ENCODE results near the gene GSAP.

DNA sequence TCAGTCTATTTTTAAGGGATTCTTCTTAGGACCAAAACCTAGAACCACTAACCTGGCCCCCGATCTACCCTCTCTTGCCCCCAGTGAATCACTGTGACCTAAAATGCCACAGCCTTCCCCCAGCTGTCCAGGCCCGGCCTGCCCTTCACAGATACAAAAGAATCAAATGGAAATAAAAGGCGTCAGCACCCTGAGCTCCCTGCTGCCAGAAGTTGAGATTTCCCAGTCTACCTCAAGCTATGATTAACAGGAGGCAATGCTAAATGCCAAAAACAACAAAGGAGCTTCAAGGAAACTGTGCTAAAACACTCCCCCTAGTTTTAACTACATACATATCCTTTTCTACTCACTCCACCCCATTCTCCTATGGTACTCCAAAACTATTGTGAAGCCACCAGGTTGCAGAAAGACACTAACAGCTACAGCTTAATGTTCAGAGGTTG, 67.8 kb downstream of the GSAP start:
- no peak for TF ChIP-seq POLR2A (IDR thresholded peaks at IDR 0.05)
- TF ChIP-seq, protein P1, sequence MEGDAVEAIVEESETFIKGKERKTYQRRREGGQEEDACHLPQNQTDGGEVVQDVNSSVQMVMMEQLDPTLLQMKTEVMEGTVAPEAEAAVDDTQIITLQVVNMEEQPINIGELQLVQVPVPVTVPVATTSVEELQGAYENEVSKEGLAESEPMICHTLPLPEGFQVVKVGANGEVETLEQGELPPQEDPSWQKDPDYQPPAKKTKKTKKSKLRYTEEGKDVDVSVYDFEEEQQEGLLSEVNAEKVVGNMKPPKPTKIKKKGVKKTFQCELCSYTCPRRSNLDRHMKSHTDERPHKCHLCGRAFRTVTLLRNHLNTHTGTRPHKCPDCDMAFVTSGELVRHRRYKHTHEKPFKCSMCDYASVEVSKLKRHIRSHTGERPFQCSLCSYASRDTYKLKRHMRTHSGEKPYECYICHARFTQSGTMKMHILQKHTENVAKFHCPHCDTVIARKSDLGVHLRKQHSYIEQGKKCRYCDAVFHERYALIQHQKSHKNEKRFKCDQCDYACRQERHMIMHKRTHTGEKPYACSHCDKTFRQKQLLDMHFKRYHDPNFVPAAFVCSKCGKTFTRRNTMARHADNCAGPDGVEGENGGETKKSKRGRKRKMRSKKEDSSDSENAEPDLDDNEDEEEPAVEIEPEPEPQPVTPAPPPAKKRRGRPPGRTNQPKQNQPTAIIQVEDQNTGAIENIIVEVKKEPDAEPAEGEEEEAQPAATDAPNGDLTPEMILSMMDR (IDR thresholded peaks at IDR 0.05), result no peak

All from breast epithelium (tissue), 3 donors.